ENCODE data around the gene MROH2A.

Gene MROH2A

GRCh38 chr2:233838726-233839446, 60.8 kb downstream of the MROH2A start:
- DNase-seq (ENCODE audit: low read depth) = no peak

GRCh38 chr2:233839447-233839820, 61.3 kb downstream of the MROH2A start:
- no peak for DNase-seq (ENCODE audit: low read depth)

- DNase-seq (ENCODE audit: low read depth) = no peak
Observed at GRCh38 chr2:233840520-233840919, 62.4 kb downstream of the MROH2A start.

- no peak for DNase-seq (ENCODE audit: low read depth)
Observed at GRCh38 chr2:233841183-233841582, 63.1 kb downstream of the MROH2A start.

- no peak for DNase-seq (ENCODE audit: low read depth)
Observed at GRCh38 chr2:233844064-233844807, 66.1 kb downstream of the MROH2A start.

- DNase-seq (ENCODE audit: low read depth) = no peak
Observed at GRCh38 chr2:233844836-233845235, 66.7 kb downstream of the MROH2A start.

- no peak for DNase-seq (ENCODE audit: low read depth)
Observed at GRCh38 chr2:233845301-233846060, 67.4 kb downstream of the MROH2A start.

GRCh38 chr2:233846387-233847247, 68.5 kb downstream of the MROH2A start:
- no peak for DNase-seq (ENCODE audit: low read depth)

GRCh38 chr2:233847248-233847898, 69.2 kb downstream of the MROH2A start:
- DNase-seq (ENCODE audit: low read depth) = no peak

GRCh38 chr2:233848276-233848675, 70.1 kb downstream of the MROH2A start:
- DNase-seq (ENCODE audit: low read depth) = no peak

- no peak for DNase-seq (ENCODE audit: low read depth)
Observed at GRCh38 chr2:233849607-233850271, 71.6 kb downstream of the MROH2A start.

GRCh38 chr2:233850745-233851144, 72.6 kb downstream of the MROH2A start:
- DNase-seq (ENCODE audit: low read depth) = no peak

GRCh38 chr2:233851169-233851568, 73.0 kb downstream of the MROH2A start:
- no peak for DNase-seq (ENCODE audit: low read depth)

GRCh38 chr2:233852056-233852455, 73.9 kb downstream of the MROH2A start:
- DNase-seq (ENCODE audit: low read depth) = no peak

GRCh38 chr2:233853353-233853752, 75.2 kb downstream of the MROH2A start:
- no peak for DNase-seq (ENCODE audit: low read depth)

- no peak for DNase-seq (ENCODE audit: low read depth)
Observed at GRCh38 chr2:233853883-233854240, 75.7 kb downstream of the MROH2A start.

- peak; percentile 89 for DNase-seq (ENCODE audit: low read depth)
Observed at GRCh38 chr2:233854241-233854981, 76.3 kb downstream of the MROH2A start, which contains the start of gene HJURP. TSS of gene HJURP (minus strand) at chr2:233854535. CDS start at chr2:233854500, 35 bp downstream.

GRCh38 chr2:233855345-233855744, 77.2 kb downstream of the MROH2A start:
- no peak for DNase-seq (ENCODE audit: low read depth)

- no peak for DNase-seq (ENCODE audit: low read depth)
Observed at GRCh38 chr2:233856184-233856583, 78.1 kb downstream of the MROH2A start.

- DNase-seq (ENCODE audit: low read depth) = no peak
Observed at GRCh38 chr2:233857511-233858141, 79.5 kb downstream of the MROH2A start.

All from stromal cell of bone marrow (primary cell).